ENCODE results near the gene DHX8. TPM values are rescaled to one million over a fixed set of nuclear protein-coding genes. Genes with fewer than 3 reads are reported as not detected.

DHX8 gene
- total RNA-seq, 1 experiment from 2014 or later = 54.1 TPM

GRCh38 chr17:43448720-43449469 lies 34.9 kb upstream of the DHX8 start:
- Histone ChIP-seq H3K18ac (ENCODE audit: insufficient read length, low read depth, low read length) (no peak overlapping the region), H4K91ac (ENCODE audit: insufficient read length, low read depth, low read length) (no peak overlapping the region), H3K14ac (ENCODE audit: insufficient read depth, low read length) (no peak overlapping the region), H3K23me2 (ENCODE audit: insufficient read length, low read depth, low read length, poor library complexity, severe bottlenecking) (no peaks in the 10 kb centered on the region), H3K23ac (ENCODE audit: insufficient read length, low read depth, low read length) (no peak overlapping the region), H3K27ac (ENCODE audit: insufficient read length, low read depth, low read length) (no peak overlapping the region), H2BK12ac (ENCODE audit: insufficient read length, low read depth, low read length) (no peak overlapping the region), H3K9me3 (ENCODE audit: control insufficient read depth, low read depth, low read length) (no peaks in the 10 kb centered on the region), H3K4ac (ENCODE audit: low read depth, low read length) (no peak overlapping the region), H3T11ph (ENCODE audit: low read length) (no peak overlapping the region), H4K5ac (ENCODE audit: insufficient read length, low read depth, low read length) (no peak overlapping the region), H3K27me3 (ENCODE audit: insufficient read depth, low read length) (no peaks in the 10 kb centered on the region), H2BK15ac (ENCODE audit: low read depth, low read length) (no peak overlapping the region), H3K9ac (ENCODE audit: extremely low read depth, insufficient read length, low read length) (no peak overlapping the region), H2BK120ac (ENCODE audit: low read depth, low read length, poor library complexity, severe bottlenecking) (no peak overlapping the region), H3K4me1 (ENCODE audit: insufficient read depth, low read length) (no peaks in the 10 kb centered on the region), H2AK5ac (ENCODE audit: insufficient read length, low read length) (no peak overlapping the region), H2BK20ac (ENCODE audit: low read depth, low read length, poor library complexity, severe bottlenecking) (no peak overlapping the region), H3K56ac (ENCODE audit: insufficient read length, low read depth, low read length) (no peak overlapping the region), H2BK5ac (ENCODE audit: insufficient read length, low read length) (no peak overlapping the region), H2AFZ (ENCODE audit: low read length) (no peak overlapping the region), H3K79me1 (ENCODE audit: insufficient read depth, low read depth, low read length, poor library complexity, severe bottlenecking) (no peaks in the 10 kb centered on the region), H4K20me1 (ENCODE audit: control insufficient read depth, insufficient read depth, insufficient read length) (no peaks in the 10 kb centered on the region), H3K79me2 (ENCODE audit: insufficient read depth, low read length) (no peaks in the 10 kb centered on the region), H3K4me2 (ENCODE audit: insufficient read depth, insufficient read length, low read length) (no peak overlapping the region), H4K8ac (replicated peaks; ENCODE audit: insufficient read length, low read depth, low read length) (no peak overlapping the region)
- Mint-ChIP-seq H3K4me1 (peaks cover 5 to 6% of the 10 kb centered on the region in 2 experiments; a peak in 2 of 4 replicates), H3K4me3 (no peak overlapping the region), H3K36me3 (ENCODE audit: insufficient read depth in 1 of 3, low read depth in 3 of 3) (peaks cover 0 to 13% (median 10%) of the 10 kb centered on the region in 3 experiments; a peak in 4 of 7 replicates), H3K9me3 (peaks cover 16% of the 10 kb centered on the region in 2 experiments), H3K27ac (no peak overlapping the region), H3K27me3 (ENCODE audit: low read depth) (peaks cover 2% of the 10 kb centered on the region; the same call in 1 of the 2 replicates)
- WGBS (ENCODE audit: extremely low coverage, insufficient read length, low lambda C conversion rate) = no CpG with 5 or more reads among the region's 7 CpGs
- no peak for TF ChIP-seq CTCF (conservative IDR thresholded peaks at IDR 0.05)
- no peak for DNase-seq

Data from H9 (cell line).